HFFc6 (cell line): ENCODE measurements around the gene MAN1C1. TPM values are rescaled to one million over a fixed set of nuclear protein-coding genes. Genes with fewer than 3 reads are reported as not detected.

Experiments
- DNase-seq: peaks from one replicate; pipeline ENCODE4 v3.0.0-alpha.2; 2018
- H3K27ac Mint-ChIP-seq: 2 replicates; pipeline ENCODE4 v1.8.0; 2020; ENCODE audit warnings: mild to moderate bottlenecking, mixed read lengths
- H3K27me3 Mint-ChIP-seq: 2 replicates; pipeline ENCODE4 v1.8.0; 2021; ENCODE audit warnings: mild to moderate bottlenecking, moderate library complexity, mixed read lengths; ENCODE audit not compliant: insufficient read depth
- H3K36me3 Mint-ChIP-seq: 2 replicates; pipeline ENCODE4 v1.8.0; 2021; ENCODE audit warnings: low read depth, mixed read lengths
- H3K4me1 Mint-ChIP-seq: 2 replicates; pipeline ENCODE4 v1.8.0; 2020; ENCODE audit warnings: low read depth, mixed read lengths
- H3K4me3 Mint-ChIP-seq: 2 replicates; pipeline ENCODE4 v1.8.0; 2020; ENCODE audit warnings: mild to moderate bottlenecking, moderate library complexity, mixed read lengths
- H3K9me3 Mint-ChIP-seq: 2 replicates; pipeline ENCODE4 v1.8.0; 2020; ENCODE audit warnings: mild to moderate bottlenecking, mixed read lengths
- total RNA-seq, 6 experiments: library from RNA; stranded (reverse); fragmentation: NEBNext Ultra II Directional; extraction: Animal tissue kit (Norgen Biotek cat#: 25700); gene quantifications; 2 replicates in 1 of 6; 3 replicates in 5 of 6; pipeline ENCODE4 v1.2.3, GENCODE V29; 2021
- TF ChIP-seq, protein P1 (sequence below): fragments of 200-600 bp; sonication (generic); IDR thresholded peaks from 2 replicates; pipeline ENCODE4 v1.5.0; 2021; ENCODE audit warnings: antibody characterized with exemption, mild to moderate bottlenecking

MAN1C1 gene
- total RNA-seq, 6 experiments from 2014 or later: 0.07 to 0.14 (median 0.08) TPM; not detected in 3

DNA sequence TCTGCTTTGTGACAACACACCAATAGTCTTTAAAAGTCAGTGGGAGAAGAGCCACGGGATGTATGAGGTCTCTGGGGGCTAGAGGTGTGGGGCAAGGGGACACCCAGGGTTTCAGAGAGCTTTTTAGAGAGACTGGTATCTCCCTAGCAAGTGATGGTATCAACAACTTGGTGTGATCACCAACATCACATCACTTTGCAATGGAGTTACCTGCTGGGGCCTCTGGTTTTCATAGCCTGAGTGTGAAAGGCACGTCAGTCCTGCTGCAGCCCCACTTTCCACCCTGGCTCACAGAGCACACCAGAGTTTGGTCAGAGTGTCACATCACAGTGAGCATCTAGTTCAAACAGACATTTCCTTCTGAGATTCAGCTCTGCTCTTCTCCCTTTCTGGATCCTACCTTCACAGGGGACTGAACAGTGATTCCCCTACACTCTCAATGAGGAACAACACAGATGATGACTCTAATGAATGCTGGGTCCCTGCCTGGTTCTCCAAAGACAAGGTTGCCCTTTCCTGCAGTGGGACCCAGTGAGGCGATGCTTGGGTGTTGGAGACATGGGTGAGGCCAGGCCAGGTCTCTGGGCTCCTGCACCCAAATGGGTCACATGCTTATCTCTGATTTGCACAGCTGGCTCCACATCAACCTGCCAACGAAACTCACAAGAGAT, 2.0 kb upstream of the MAN1C1 start:
- peaks cover 58% of the 10 kb centered on the region for H3K27me3 Mint-ChIP-seq
- no peak for DNase-seq
- H3K4me1 Mint-ChIP-seq: peaks cover 8% of the 10 kb centered on the region; the same call in 1 of the 2 replicates
- no peak overlapping the region for H3K27ac Mint-ChIP-seq
- H3K4me3 Mint-ChIP-seq: no peak overlapping the region
- H3K36me3 Mint-ChIP-seq: no peaks in the 10 kb centered on the region
- H3K9me3 Mint-ChIP-seq: no peaks in the 10 kb centered on the region
- TF ChIP-seq, protein P1, sequence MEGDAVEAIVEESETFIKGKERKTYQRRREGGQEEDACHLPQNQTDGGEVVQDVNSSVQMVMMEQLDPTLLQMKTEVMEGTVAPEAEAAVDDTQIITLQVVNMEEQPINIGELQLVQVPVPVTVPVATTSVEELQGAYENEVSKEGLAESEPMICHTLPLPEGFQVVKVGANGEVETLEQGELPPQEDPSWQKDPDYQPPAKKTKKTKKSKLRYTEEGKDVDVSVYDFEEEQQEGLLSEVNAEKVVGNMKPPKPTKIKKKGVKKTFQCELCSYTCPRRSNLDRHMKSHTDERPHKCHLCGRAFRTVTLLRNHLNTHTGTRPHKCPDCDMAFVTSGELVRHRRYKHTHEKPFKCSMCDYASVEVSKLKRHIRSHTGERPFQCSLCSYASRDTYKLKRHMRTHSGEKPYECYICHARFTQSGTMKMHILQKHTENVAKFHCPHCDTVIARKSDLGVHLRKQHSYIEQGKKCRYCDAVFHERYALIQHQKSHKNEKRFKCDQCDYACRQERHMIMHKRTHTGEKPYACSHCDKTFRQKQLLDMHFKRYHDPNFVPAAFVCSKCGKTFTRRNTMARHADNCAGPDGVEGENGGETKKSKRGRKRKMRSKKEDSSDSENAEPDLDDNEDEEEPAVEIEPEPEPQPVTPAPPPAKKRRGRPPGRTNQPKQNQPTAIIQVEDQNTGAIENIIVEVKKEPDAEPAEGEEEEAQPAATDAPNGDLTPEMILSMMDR: no peak

DNA sequence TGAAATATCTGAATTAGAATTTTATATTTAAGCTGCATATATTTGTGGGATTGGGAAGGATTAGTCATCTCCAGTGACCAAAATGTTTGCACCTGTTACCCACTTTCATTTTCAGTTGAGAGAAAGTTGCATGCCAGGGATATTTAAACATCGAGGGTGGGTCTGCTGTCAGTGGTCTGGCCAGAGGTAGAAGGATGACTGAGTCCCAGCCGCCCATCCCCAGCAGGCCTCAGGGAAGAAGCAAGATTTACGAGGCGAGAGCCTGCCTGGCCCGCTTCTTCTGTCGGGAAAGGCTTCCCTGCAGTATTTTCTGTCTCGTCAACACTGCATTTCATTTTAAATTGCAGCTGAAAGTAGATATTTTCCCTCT, 1.4 kb upstream of the MAN1C1 start:
- no peaks in the 10 kb centered on the region for H3K9me3 Mint-ChIP-seq
- peaks cover 59% of the 10 kb centered on the region for H3K27me3 Mint-ChIP-seq
- TF ChIP-seq, protein P1: no peak
- no peak overlapping the region for H3K27ac Mint-ChIP-seq
- H3K36me3 Mint-ChIP-seq: no peaks in the 10 kb centered on the region
- peaks cover 8% of the 10 kb centered on the region; the same call in 1 of the 2 replicates for H3K4me1 Mint-ChIP-seq
- no peak for DNase-seq
- peak overlapping the region; percentile 9; the same call in 1 of the 2 replicates for H3K4me3 Mint-ChIP-seq

DNA sequence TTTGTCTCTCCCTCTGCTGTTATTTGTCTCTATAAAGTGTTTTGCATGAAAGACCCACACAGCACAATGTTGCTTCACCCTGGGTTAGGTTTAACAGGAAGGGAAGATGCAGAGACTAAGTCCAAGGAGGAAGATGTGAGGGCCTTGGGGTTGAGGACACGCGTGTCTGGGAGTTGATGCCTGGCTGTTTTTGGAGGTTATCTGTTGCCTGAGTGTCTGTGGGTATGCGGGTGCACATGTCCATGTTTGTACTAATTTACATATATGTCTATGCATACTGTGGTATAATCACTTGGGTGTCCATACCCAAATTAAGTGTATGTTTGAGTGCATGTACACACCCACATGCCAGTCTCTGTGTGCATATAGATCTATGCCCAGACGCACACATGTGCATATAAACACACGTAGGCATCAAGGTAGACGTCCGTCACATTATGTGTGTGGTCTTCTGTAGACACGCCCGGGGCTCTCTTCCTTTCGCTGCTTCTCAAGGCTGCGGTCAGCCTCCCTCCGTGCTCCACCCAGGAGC, 962 bp upstream of the MAN1C1 start:
- Mint-ChIP-seq H3K4me1 (peaks cover 12% of the 10 kb centered on the region; the same call in 1 of the 2 replicates), H3K4me3 (peak overlapping the region; percentile 9; the same call in 1 of the 2 replicates), H3K9me3 (no peaks in the 10 kb centered on the region), H3K36me3 (no peaks in the 10 kb centered on the region), H3K27me3 (peaks cover 60% of the 10 kb centered on the region), H3K27ac (no peak overlapping the region)
- TF ChIP-seq, protein P1: no peak
- no peak for DNase-seq

DNA sequence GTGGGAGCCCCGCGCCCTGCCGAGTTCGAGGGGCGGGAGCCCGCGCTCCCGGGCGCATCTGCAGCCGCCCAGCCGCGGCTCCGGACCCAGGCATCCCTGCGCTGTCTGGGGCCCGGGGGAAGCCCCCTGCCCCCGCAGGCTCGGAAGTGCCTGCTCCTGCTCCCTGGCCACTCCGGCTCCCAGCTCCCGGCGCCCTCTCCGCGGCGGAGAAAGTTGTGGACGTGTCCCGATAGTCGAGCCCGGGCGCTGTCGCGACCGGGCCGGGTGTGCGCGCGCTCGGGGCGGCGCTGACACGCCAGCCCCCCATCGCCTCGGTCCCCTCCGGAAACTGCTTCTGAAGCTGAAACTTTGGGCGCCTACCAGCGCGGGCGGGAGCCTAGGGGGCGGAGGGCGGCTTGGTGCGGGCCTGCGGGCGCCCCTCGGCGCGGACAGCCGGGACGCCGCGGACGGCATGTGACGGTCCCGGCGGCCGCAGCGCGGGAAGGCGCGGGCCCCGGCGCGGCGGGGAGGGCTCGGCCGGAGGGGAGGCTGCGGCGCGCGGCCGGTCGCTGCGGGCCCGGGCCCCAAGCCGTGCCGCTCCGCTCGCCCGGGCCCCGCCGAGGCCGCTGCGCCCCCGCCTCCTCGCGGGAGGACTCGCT, 515 bp downstream of the MAN1C1 start:
- Mint-ChIP-seq H3K27me3 (peaks cover 64% of the 10 kb centered on the region), H3K4me3 (no peak overlapping the region), H3K9me3 (no peaks in the 10 kb centered on the region), H3K36me3 (no peaks in the 10 kb centered on the region), H3K4me1 (peaks cover 12% of the 10 kb centered on the region; the same call in 1 of the 2 replicates), H3K27ac (no peak overlapping the region)
- no peak for DNase-seq
- TF ChIP-seq, protein P1: no peak

DNA sequence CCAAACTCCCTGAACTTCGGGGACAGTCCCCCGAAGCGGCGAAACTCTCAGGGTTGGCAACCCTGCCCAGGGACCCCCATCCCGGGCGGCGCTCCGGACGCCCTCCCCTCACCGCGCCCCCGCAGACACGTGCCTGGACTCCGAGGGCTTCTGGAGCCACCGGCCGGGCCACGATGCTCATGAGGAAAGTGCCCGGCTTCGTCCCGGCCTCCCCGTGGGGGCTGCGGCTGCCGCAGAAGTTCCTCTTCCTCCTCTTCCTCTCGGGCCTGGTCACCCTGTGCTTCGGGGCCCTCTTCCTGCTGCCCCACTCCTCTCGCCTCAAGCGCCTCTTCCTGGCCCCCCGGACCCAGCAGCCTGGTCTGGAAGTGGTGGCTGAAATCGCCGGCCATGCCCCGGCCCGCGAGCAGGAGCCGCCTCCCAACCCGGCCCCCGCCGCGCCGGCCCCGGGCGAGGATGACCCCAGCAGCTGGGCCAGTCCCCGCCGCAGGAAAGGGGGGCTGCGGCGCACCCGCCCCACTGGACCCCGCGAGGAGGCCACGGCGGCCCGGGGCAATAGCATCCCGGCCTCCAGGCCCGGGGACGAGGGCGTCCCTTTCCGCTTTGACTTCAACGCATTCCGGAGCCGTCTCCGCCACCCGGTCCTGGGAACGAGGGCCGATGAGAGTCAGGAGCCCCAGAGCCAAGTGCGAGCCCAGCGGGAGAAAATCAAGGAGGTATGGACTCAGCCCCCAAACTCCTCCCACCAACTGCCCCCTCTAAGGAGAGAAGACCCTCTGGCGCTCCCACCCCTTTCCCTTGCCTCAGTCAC, 1.2 kb downstream of the MAN1C1 start:
- Mint-ChIP-seq H3K36me3 (no peaks in the 10 kb centered on the region), H3K4me3 (no peak overlapping the region), H3K27ac (no peak overlapping the region), H3K4me1 (peaks cover 12% of the 10 kb centered on the region; the same call in 1 of the 2 replicates), H3K27me3 (peaks cover 63% of the 10 kb centered on the region), H3K9me3 (no peaks in the 10 kb centered on the region)
- DNase-seq: no peak
- TF ChIP-seq, protein P1: no peak
